Measurements from ENCODE around the gene SP100.

- TF ChIP-seq CTCF (IDR thresholded peaks at IDR 0.05) (no peak), POLR2A (IDR thresholded peaks at IDR 0.05) (no peak)
Observed at GRCh38 chr2:230411570-230412370, 4.2 kb upstream of the SP100 start.

Data from testis (tissue), 2 donors.